HepG2 (cell line): ENCODE data around the gene PSMB10.

ENCODE experiments used
- ASH2L ChIP-seq: fragments of 300-600, 200-600 bp; sonication (generic); IDR thresholded peaks from 2 replicates; pipeline ENCODE4 v1.7.0; 2017; ENCODE audit warnings: low read depth, mild to moderate bottlenecking, moderate library complexity, mixed read lengths, low read length; ENCODE audit not compliant: insufficient read length
- ATF7 ChIP-seq, 2 experiments: fragments of 450-650 bp in 1 of 2; sonication (generic) in 1 of 2; formaldehyde crosslinking in 1 of 2; IDR thresholded peaks; 2 replicates each; pipeline versions ENCODE4 v1.4.0 to v1.6.1; 2016 to 2020; ENCODE audit warnings: antibody characterized with exemption in 1 of 2, mild to moderate bottlenecking in 1 of 2, missing genetic modification reagents in 1 of 2
- KMT2A ChIP-seq: sonication (generic); formaldehyde crosslinking; IDR thresholded peaks from 2 replicates; pipeline ENCODE4 v1.4.0; 2020; ENCODE audit warnings: missing genetic modification reagents
- POLR2AphosphoS5 ChIP-seq: IDR thresholded peaks from 2 replicates; pipeline ENCODE4 v1.6.1; 2012; ENCODE audit warnings: low read depth, low read length
- THAP11 ChIP-seq: IDR thresholded peaks from 2 replicates; pipeline ENCODE4 v1.6.1; 2016; ENCODE audit warnings: missing biosample characterization, missing genetic modification reagents
- ZBTB34 ChIP-seq: sonication (generic); formaldehyde crosslinking; IDR thresholded peaks from 2 replicates; pipeline ENCODE4 v1.8.0; 2022; ENCODE audit warnings: mild to moderate bottlenecking, missing genetic modification reagents
- ZBTB7A ChIP-seq: sonication (generic); formaldehyde crosslinking; IDR thresholded peaks from 2 replicates; pipeline ENCODE4 v1.8.0; 2022; ENCODE audit warnings: mild to moderate bottlenecking, missing genetic modification reagents
- ZC3H4 ChIP-seq: sonication (generic); formaldehyde crosslinking; IDR thresholded peaks from 2 replicates; pipeline ENCODE4 v1.4.0; 2020; ENCODE audit warnings: missing genetic modification reagents, borderline replicate concordance
- ZNF10 ChIP-seq: sonication (generic); formaldehyde crosslinking; IDR thresholded peaks from 2 replicates; pipeline ENCODE4 v1.4.0; 2020; ENCODE audit warnings: mild to moderate bottlenecking, low read depth, missing genetic modification reagents, borderline replicate concordance
- TF ChIP-seq, protein P1 (sequence below): IDR thresholded peaks from 2 replicates; pipeline ENCODE4 v1.6.1; 2012; ENCODE audit warnings: inconsistent platforms
- TF ChIP-seq, protein P2 (sequence below): sonication (generic); formaldehyde crosslinking; IDR thresholded peaks from 2 replicates; pipeline ENCODE4 v1.4.0; 2020; ENCODE audit warnings: missing genetic modification reagents
- TF ChIP-seq, protein P3 (sequence below): sonication (generic); formaldehyde crosslinking; IDR thresholded peaks from 2 replicates; pipeline ENCODE4 v1.4.0; 2020; ENCODE audit warnings: missing genetic modification reagents, borderline replicate concordance

DNA sequence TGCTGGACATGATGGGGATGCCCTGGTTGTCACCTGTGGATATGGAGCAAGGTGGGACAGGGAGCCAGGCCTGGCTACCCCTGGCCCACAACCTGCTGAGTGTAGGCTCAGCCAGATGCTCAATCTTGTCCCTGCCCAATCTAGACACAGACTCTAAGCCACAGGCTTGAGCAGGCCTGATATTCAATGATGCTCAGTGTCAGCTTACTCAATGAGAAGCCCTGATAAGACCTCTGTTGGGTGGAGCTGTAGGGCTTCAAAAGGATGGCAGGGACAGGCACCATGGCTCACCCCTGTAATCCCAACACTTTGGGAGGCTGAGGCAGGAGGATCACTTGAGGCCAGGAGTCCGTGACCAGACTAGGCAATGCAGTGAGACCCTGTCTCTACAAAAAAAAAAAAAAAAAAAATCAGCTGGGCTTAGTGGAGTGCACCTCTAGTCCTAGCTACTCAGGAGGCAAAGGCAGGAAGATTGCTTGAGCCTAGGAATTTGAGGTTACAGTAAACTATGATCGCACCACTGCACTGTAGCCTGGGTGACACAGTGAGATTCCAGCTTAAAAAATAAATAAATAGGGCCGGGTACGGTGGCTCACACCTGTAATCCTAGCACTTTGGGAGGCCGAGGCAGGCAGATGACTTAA is 3.9 kb upstream of the PSMB10 start:
- TF ChIP-seq ATF7 (IDR thresholded peaks at IDR 0.05) (no peak), ATF7 (CRISPR knock-in tag; IDR thresholded peaks at IDR 0.05) (no peak), THAP11 (no peak), ZBTB7A (CRISPR knock-in tag) (no peak), ZNF10 (no peak), POLR2AphosphoS5 (peak; percentile 48; the same call in 1 of the 2 replicates), KMT2A (no peak), ASH2L (no peak), ZC3H4 (no peak), ZBTB34 (CRISPR knock-in tag) (no peak)
- TF ChIP-seq, protein P1, sequence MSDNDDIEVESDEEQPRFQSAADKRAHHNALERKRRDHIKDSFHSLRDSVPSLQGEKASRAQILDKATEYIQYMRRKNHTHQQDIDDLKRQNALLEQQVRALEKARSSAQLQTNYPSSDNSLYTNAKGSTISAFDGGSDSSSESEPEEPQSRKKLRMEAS: no peak
- TF ChIP-seq, protein P2, sequence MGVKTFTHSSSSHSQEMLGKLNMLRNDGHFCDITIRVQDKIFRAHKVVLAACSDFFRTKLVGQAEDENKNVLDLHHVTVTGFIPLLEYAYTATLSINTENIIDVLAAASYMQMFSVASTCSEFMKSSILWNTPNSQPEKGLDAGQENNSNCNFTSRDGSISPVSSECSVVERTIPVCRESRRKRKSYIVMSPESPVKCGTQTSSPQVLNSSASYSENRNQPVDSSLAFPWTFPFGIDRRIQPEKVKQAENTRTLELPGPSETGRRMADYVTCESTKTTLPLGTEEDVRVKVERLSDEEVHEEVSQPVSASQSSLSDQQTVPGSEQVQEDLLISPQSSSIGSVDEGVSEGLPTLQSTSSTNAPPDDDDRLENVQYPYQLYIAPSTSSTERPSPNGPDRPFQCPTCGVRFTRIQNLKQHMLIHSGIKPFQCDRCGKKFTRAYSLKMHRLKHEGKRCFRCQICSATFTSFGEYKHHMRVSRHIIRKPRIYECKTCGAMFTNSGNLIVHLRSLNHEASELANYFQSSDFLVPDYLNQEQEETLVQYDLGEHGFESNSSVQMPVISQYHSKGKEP (CRISPR knock-in tag): no peak
- TF ChIP-seq, protein P3, sequence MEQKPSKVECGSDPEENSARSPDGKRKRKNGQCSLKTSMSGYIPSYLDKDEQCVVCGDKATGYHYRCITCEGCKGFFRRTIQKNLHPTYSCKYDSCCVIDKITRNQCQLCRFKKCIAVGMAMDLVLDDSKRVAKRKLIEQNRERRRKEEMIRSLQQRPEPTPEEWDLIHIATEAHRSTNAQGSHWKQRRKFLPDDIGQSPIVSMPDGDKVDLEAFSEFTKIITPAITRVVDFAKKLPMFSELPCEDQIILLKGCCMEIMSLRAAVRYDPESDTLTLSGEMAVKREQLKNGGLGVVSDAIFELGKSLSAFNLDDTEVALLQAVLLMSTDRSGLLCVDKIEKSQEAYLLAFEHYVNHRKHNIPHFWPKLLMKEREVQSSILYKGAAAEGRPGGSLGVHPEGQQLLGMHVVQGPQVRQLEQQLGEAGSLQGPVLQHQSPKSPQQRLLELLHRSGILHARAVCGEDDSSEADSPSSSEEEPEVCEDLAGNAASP: no peak
